Ovary (tissue), 3 donors: ENCODE results near the gene PRKCE.

Experiments used
- CTCF ChIP-seq, 3 donors: fragments of 450-650 bp in 2 of 3; fragments of 200-600 bp in 1 of 3; IDR thresholded peaks; one replicate each; pipeline versions ENCODE4 v1.5.1 to v1.8.0; 2016 to 2022; ENCODE audit warnings: antibody characterized with exemption in 3 of 3, mild to moderate bottlenecking in 1 of 3
- EP300 ChIP-seq: sonication (generic); formaldehyde crosslinking; IDR thresholded peaks from one replicate; pipeline ENCODE4 v1.6.1; 2017; ENCODE audit warnings: antibody characterized with exemption
- donor health status: DM: no; HTN: no; CAD: no.

GRCh38 chr2:46232860-46233259, 581.4 kb downstream of the PRKCE start:
- TF ChIP-seq CTCF (IDR thresholded peaks at IDR 0.05) (no peak), EP300 (no peak)
